ENCODE results near the gene RBM8A. TPM values are rescaled to one million over a fixed set of nuclear protein-coding genes. Genes with fewer than 3 reads are reported as not detected.
A peak's percentile ranks its signal among the peaks of the same experiment; 100 is the strongest.

Gene RBM8A
- polyA plus RNA-seq, 3 donors from 2014 or later = 175 to 256 (median 194) TPM

DNA sequence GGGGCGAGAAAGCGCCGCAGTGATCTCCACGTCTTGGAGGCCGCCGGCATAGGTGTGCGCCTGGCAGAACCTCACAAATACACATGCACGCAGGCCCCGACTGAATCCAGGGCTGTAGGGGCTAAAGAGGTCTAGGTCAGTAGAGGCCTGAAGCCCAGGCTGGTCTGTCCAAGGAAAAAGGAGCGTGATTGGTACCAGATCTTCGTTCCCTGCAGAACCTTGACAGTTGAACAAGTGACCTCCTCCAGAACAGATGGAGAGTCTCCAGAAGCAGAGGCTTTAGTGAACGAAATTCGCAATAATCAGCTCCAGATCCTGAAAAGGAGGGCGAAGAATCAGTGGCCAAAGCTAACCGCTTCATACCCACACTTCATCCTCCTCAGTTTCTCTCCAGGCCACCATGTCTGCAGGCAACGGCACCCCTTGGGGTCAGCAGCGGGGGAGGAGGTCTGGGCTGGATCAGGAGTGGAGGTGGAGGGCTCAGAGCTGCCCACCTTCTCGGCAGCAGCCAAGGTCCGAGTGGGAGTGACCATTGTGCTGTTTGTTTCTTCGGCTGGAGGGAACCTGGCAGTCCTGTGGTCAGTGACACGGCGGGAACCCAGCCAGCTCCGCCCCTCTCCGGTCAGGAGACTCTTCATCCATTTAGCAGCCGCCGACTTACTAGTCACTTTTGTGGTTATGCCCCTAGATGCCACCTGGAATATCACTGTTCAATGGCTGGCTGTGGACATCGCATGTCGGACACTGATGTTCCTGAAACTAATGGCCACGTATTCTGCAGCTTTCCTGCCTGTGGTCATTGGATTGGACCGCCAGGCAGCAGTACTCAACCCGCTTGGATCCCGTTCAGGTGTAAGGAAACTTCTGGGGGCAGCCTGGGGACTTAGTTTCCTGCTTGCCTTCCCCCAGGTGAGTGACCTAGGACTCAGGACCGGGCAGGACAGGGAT, 8.0 kb downstream of the RBM8A start:
- Mint-ChIP-seq H3K4me1 (peaks cover 35 to 57% of the 10 kb centered on the region in 2 donors), H3K36me3 (peaks cover 4 to 11% (median 8%) of the 10 kb centered on the region in 3 donors), H3K4me3 (peak overlapping the region; percentile 92 to 96 (median 95)), H3K27ac (peak overlapping the region; percentile 85 to 96 (median 92)), H3K9me3 (no peaks in the 10 kb centered on the region), H3K27me3 (ENCODE audit: low read depth in 3 of 3) (peaks cover 0 to 7% (median 5%) of the 10 kb centered on the region in 3 donors)
- DNase-seq = peak; percentile 23 to 31 (median 30)

- H3K4me1 Mint-ChIP-seq = peaks cover 35 to 58% of the 10 kb centered on the region in 2 donors
- no peaks in the 10 kb centered on the region for H3K9me3 Mint-ChIP-seq
- peak within 1 kb of the TSS; percentile 92 to 96 (median 95) for H3K4me3 Mint-ChIP-seq
- H3K27ac Mint-ChIP-seq = peak within 1 kb of the TSS; percentile 85 to 96 (median 92)
- H3K36me3 Mint-ChIP-seq = peaks cover 4 to 11% (median 9%) of the 10 kb centered on the region in 3 donors
- H3K27me3 Mint-ChIP-seq (ENCODE audit: low read depth in 3 of 3) = peaks cover 0 to 7% (median 5%) of the 10 kb centered on the region in 3 donors
- peak; percentile 86 to 91 (median 90) for DNase-seq
These were observed 8.9 kb downstream of the RBM8A start, which contains the start of gene PEX11B for GRCh38 chr1:145918144-145918991. Gene PEX11B (minus strand): TSS chr1:145918717. CDS start chr1:145918688, 29 bp downstream.

DNA sequence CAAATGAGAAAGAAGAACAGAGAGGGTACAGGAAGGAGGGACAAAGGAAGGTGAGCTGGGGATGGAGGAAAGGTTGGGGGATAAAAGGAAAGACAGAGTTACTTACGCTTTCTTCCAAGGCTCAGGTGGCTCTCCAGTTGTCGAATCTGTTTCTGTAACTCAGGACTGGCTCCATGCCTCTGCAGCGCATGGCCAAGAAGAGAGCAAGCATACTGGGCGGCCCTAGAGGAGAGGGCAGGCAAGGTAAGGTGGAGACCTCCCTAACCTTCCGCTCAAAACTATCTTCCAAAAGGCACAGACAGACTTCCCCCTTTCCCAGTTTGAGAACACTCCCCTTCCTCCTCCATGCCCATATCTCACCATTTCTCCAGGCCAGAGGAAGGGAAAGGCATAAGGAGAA, 9.7 kb downstream of the RBM8A start:
- H3K4me3 Mint-ChIP-seq = peak overlapping the region; percentile 92 to 96 (median 95)
- H3K9me3 Mint-ChIP-seq = no peaks in the 10 kb centered on the region
- peaks cover 4 to 16% (median 13%) of the 10 kb centered on the region in 3 donors for H3K36me3 Mint-ChIP-seq
- no peak for DNase-seq
- peaks cover 35 to 58% of the 10 kb centered on the region in 2 donors for H3K4me1 Mint-ChIP-seq
- peak overlapping the region; percentile 85 to 96 (median 92) for H3K27ac Mint-ChIP-seq
- peaks cover 0 to 7% (median 5%) of the 10 kb centered on the region in 3 donors for H3K27me3 Mint-ChIP-seq (ENCODE audit: low read depth in 3 of 3)

DNA sequence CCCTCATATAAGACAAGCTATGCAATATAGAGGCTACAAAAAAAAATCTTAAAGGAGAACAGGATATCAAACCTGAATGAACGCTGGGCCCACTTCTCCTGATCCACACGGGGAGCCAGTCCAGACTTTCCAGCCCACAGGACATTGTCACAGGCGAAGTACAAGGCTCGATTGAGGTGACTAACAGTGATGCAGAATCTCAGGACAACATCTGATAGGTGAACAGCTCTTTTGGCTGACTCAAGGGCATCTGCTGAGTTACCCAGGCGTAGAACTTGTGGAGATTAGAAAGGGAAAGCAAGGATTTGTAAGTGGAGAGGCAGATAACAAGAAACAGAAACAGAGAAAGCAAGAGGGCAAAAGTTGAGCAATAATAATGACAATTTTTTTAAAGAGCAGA, 10.5 kb downstream of the RBM8A start:
- Mint-ChIP-seq H3K27me3 (ENCODE audit: low read depth in 3 of 3) (peaks cover 0 to 8% (median 5%) of the 10 kb centered on the region in 3 donors), H3K36me3 (peaks cover 7 to 24% (median 17%) of the 10 kb centered on the region in 3 donors), H3K27ac (peak overlapping the region in 5 of 6 donors; percentile 29 to 94 (median 66)), H3K4me1 (peaks cover 35 to 58% of the 10 kb centered on the region in 2 donors), H3K4me3 (peak overlapping the region; percentile 74 to 96 (median 92)), H3K9me3 (no peaks in the 10 kb centered on the region)
- DNase-seq = no peak

DNA sequence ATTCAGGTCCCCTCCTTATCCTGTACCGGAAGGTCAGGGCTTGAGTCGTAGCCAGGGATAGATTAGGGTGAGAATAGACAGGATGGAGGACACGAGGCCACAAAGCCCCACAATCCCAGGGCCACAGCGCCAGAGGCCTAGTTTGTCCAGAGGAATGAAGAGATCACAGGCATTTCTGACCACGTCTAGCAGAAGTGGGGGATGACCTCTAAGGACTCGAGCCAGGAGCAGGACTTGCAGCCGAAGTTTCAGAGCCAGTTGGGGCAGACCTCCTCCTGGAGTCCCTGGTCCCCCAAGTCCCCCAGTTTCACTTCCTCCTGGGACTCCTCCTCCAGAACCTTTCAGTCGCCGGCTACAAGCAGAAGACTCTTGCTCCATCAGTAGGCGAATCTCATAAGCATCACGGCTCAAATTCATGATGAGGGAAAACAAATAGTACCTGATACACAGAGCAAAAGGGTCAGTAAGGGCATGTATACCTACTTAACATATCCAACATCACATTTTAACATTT, 15.1 kb downstream of the RBM8A start:
- no peak for DNase-seq
- H3K27ac Mint-ChIP-seq = peak overlapping the region in 1 of 6 donors; percentile 46
- H3K9me3 Mint-ChIP-seq = no peaks in the 10 kb centered on the region
- no peak overlapping the region for H3K4me3 Mint-ChIP-seq
- peaks cover 0 to 1% (median 0%) of the 10 kb centered on the region in 3 donors for H3K27me3 Mint-ChIP-seq (ENCODE audit: low read depth in 3 of 3)
- H3K36me3 Mint-ChIP-seq = peaks cover 13 to 31% (median 29%) of the 10 kb centered on the region in 3 donors
- peaks cover 12 to 25% of the 10 kb centered on the region in 2 donors for H3K4me1 Mint-ChIP-seq

DNA sequence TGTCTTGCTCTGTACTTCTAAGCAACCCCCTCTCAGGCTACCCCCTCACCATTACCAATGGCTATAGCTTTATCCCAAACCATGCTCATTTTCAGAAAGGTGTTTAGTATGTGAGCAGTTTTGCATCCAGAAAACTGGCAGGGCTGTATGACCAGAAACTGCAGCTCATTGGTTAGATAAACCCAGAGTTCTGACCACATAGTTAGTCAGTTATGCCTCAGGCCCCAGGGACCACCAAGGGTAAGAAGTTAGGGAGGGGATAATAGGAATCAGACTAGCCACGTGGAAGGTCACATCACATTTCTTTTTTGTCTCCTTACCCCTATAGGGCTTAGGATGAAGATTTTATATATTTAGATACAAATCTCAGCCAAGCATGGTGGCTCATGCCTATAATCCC, 18.6 kb downstream of the RBM8A start:
- peaks cover 0 to 1% (median 0%) of the 10 kb centered on the region in 3 donors for H3K27me3 Mint-ChIP-seq (ENCODE audit: low read depth in 3 of 3)
- peaks cover 6% of the 10 kb centered on the region in 2 donors for H3K4me1 Mint-ChIP-seq
- H3K36me3 Mint-ChIP-seq = peaks cover 9 to 30% (median 23%) of the 10 kb centered on the region in 3 donors
- no peak overlapping the region for H3K4me3 Mint-ChIP-seq
- H3K27ac Mint-ChIP-seq = no peak overlapping the region
- DNase-seq = no peak
- H3K9me3 Mint-ChIP-seq = no peaks in the 10 kb centered on the region

GRCh38 chr1:145906954-145907753, 20.1 kb downstream of the RBM8A start:
- Mint-ChIP-seq H3K27me3 (ENCODE audit: low read depth in 3 of 3) (peaks cover 0 to 1% (median 0%) of the 10 kb centered on the region in 3 donors), H3K36me3 (peaks cover 13 to 28% (median 13%) of the 10 kb centered on the region in 3 donors), H3K4me3 (no peak overlapping the region), H3K4me1 (peaks cover 6% of the 10 kb centered on the region in 2 donors), H3K9me3 (no peaks in the 10 kb centered on the region), H3K27ac (no peak overlapping the region)
- no peak for DNase-seq

DNA sequence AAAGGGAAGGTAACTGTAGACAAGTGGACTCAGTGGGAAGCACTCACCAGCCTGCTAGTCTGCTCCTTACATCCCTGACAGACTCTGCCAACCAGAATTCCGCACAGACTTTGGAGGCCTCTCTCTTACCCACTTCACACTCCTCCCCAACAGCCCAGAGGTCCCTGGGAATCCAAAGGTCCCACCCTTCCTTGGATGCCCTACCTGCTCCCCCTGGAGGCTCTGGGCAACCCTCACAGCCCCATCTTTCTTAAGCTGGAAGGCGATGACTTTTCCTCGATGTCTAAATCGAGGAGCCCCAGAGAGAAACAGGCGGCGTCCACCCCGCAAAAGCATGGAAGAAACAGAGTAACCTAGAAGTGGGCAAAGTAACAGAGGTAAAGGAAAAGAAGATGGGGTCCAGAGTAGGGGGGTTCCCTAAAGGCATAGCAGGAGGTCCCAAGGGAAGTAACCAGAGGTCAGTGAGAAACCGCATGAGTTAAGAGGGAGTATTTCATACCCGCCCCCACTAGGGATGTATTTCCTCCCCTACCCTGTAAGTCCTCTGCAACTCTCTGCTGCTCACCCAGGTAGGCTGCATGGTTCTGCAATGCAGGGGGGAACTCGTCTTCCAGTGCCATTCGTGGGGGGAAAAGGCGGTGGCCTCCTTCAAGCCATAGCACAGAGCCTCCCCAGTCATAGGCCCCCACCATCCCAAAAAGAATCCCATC, 25.8 kb downstream of the RBM8A start:
- H3K4me1 Mint-ChIP-seq = no peaks in the 10 kb centered on the region
- H3K9me3 Mint-ChIP-seq = peaks cover 0 to 2% (median 0%) of the 10 kb centered on the region in 6 donors

DNA sequence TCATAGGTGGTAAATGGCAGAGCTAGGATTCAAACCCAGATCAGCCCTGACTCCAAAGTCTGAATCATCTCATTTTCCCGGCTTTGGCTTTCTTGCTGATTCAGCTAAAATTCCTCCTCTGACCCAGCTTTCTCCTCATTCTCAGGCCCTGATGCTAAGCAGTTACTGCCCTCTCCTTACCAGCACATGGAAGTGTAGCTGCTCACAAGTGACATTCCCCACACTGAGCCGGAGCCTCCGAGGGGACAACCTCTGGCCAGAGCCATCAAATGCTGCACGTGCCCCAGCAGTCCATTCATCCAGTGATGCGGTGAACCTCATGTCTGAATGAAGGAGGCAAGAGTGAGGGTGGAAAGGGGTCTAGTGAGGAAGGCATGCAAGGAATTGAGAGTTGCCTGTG, 28.5 kb downstream of the RBM8A start:
- Mint-ChIP-seq H3K27me3 (ENCODE audit: low read depth in 3 of 3) (peaks cover 0 to 2% (median 0%) of the 10 kb centered on the region in 3 donors), H3K36me3 (peaks cover 7 to 20% (median 15%) of the 10 kb centered on the region in 3 donors), H3K9me3 (peaks cover 0 to 2% (median 0%) of the 10 kb centered on the region in 6 donors), H3K4me1 (no peaks in the 10 kb centered on the region), H3K4me3 (no peak overlapping the region), H3K27ac (no peak overlapping the region)
- DNase-seq = no peak

More for the DNA sequence above, 25.8 kb downstream of the RBM8A start:
- no peak overlapping the region for H3K4me3 Mint-ChIP-seq
- DNase-seq = no peak
- peaks cover 11 to 18% (median 11%) of the 10 kb centered on the region in 3 donors for H3K36me3 Mint-ChIP-seq
- no peak overlapping the region for H3K27ac Mint-ChIP-seq
- H3K27me3 Mint-ChIP-seq (ENCODE audit: low read depth in 3 of 3) = no peaks in the 10 kb centered on the region

- Mint-ChIP-seq H3K36me3 (peaks cover 7 to 25% (median 15%) of the 10 kb centered on the region in 3 donors), H3K27ac (no peak overlapping the region)
- no peak for DNase-seq
These were observed 29.3 kb downstream of the RBM8A start for GRCh38 chr1:145897969-145898368.

GRCh38 chr1:145895471-145895870, 31.8 kb downstream of the RBM8A start:
- peaks cover 0 to 2% (median 2%) of the 10 kb centered on the region in 3 donors for H3K27me3 Mint-ChIP-seq (ENCODE audit: low read depth in 3 of 3)
- peaks cover 0 to 21% (median 8%) of the 10 kb centered on the region in 3 donors for H3K36me3 Mint-ChIP-seq
- H3K27ac Mint-ChIP-seq = no peak overlapping the region
- H3K4me3 Mint-ChIP-seq = no peak overlapping the region
- H3K9me3 Mint-ChIP-seq = no peaks in the 10 kb centered on the region
- no peaks in the 10 kb centered on the region for H3K4me1 Mint-ChIP-seq
- DNase-seq = no peak

More at GRCh38 chr1:145897969-145898368, 29.3 kb downstream of the RBM8A start:
- Mint-ChIP-seq H3K4me1 (no peaks in the 10 kb centered on the region), H3K4me3 (no peak overlapping the region), H3K9me3 (peaks cover 0 to 2% (median 0%) of the 10 kb centered on the region in 6 donors), H3K27me3 (ENCODE audit: low read depth in 3 of 3) (peaks cover 0 to 2% (median 0%) of the 10 kb centered on the region in 3 donors)

All from immature natural killer cell (primary cell).